GM12878 (cell line): ENCODE data around the gene PRC1. TPM values are rescaled to one million over a fixed set of nuclear protein-coding genes. Genes with fewer than 3 reads are reported as not detected.
A peak's percentile ranks its signal among the peaks of the same experiment; 100 is the strongest.

Source experiments
- ATF3 ChIP-seq: IDR thresholded peaks from 2 replicates; pipeline ENCODE4 v1.6.1; 2011; ENCODE audit warnings: low read depth, mild to moderate bottlenecking, low read length, moderate library complexity, borderline replicate concordance; ENCODE audit errors: extremely low read depth
- BCL3 ChIP-seq: IDR thresholded peaks from 2 replicates; pipeline ENCODE4 v1.6.1; 2011; ENCODE audit warnings: borderline replicate concordance, low read depth, mild to moderate bottlenecking, moderate library complexity, low read length; ENCODE audit not compliant: insufficient read depth, poor library complexity, severe bottlenecking
- CEBPZ ChIP-seq: fragments of 150-350 bp; IDR thresholded peaks from 2 replicates; pipeline ENCODE4 v1.6.1; 2016; ENCODE audit warnings: low read depth, low read length
- CTCF ChIP-seq, 3 experiments: IDR thresholded peaks in 2 of 3; conservative IDR thresholded peaks in 1 of 3; 2 replicates each; pipeline ENCODE4 v1.5.1; 2011; ENCODE audit warnings: low read depth in 3 of 3, low read length in 3 of 3, mild to moderate bottlenecking in 3 of 3, control low read depth in 2 of 3, moderate library complexity in 2 of 3, inconsistent platforms in 1 of 3, mixed read lengths in 1 of 3; ENCODE audit not compliant: control insufficient read depth in 2 of 3, insufficient read depth in 1 of 3; ENCODE audit errors: extremely low read depth in 1 of 3
- E4F1 ChIP-seq: fragments of 450-650 bp; IDR thresholded peaks from 2 replicates; pipeline ENCODE4 v1.6.1; 2018; ENCODE audit warnings: borderline replicate concordance, mild to moderate bottlenecking; ENCODE audit not compliant: partially characterized antibody
- ETV6 ChIP-seq, 2 experiments: fragments of 450-650 bp in 1 of 2; IDR thresholded peaks in 1 of 2; conservative IDR thresholded peaks in 1 of 2; 2 replicates each; pipeline ENCODE4 v1.6.1; 2014; ENCODE audit warnings: antibody characterized with exemption in 1 of 2, borderline replicate concordance in 1 of 2, low read depth in 1 of 2, mild to moderate bottlenecking in 1 of 2, moderate library complexity in 1 of 2
- JUND ChIP-seq: IDR thresholded peaks from 2 replicates; pipeline ENCODE4 v1.6.1; 2012; ENCODE audit warnings: low read depth, mild to moderate bottlenecking, low read length, improper control_type of control experiment, moderate library complexity
- KDM1A ChIP-seq: fragments of 200-600 bp; sonication (generic); IDR thresholded peaks from 2 replicates; pipeline ENCODE4 v1.6.1; 2016; ENCODE audit warnings: borderline replicate concordance
- PAX5 ChIP-seq: IDR thresholded peaks from 2 replicates; pipeline ENCODE4 v1.6.1; 2011; ENCODE audit warnings: low read depth, low read length, borderline replicate concordance
- PKNOX1 ChIP-seq: fragments of 450-650 bp; IDR thresholded peaks from 2 replicates; pipeline ENCODE4 v1.6.1; 2016; ENCODE audit warnings: mild to moderate bottlenecking
- POLR2A ChIP-seq: IDR thresholded peaks from 2 replicates; pipeline ENCODE4 v1.6.1; 2011; ENCODE audit warnings: low read depth, mild to moderate bottlenecking, low read length
- SKIL ChIP-seq: fragments of 450-650 bp; IDR thresholded peaks from 2 replicates; pipeline ENCODE4 v1.6.1; 2017; ENCODE audit warnings: mild to moderate bottlenecking, low read depth, inconsistent platforms; ENCODE audit not compliant: poor library complexity, severe bottlenecking
- ZNF207 ChIP-seq: fragments of 450-650 bp; IDR thresholded peaks from 2 replicates; pipeline ENCODE4 v1.6.1; 2014; ENCODE audit warnings: antibody characterized with exemption, mild to moderate bottlenecking, borderline replicate concordance
- polyA plus RNA-seq, 11 experiments: library from polyadenylated mRNA; depleted of rRNA in 4 of 11; unstranded in 6 of 11; stranded (reverse) in 5 of 11; fragments of >200 nt; fragmentation: Nextera tagmentation in 4 of 11; fragmentation: Illumina TruSeq in 1 of 11; extraction: Ambion mirVana in 4 of 11; extraction: Trizol in 1 of 11; gene quantifications; 1 replicate in 1 of 11; 2 replicates in 10 of 11; pipeline versions ENCODE4 v1.2.1 to v1.2.3, GENCODE V29; 2011 to 2016; ENCODE audit warnings: inconsistent platforms in 2 of 11, missing spikeins in 2 of 11, low read depth in 1 of 11
- total RNA-seq, 4 experiments: library from RNA; depleted of rRNA in 3 of 4; stranded (reverse); fragments of >200 nt in 3 of 4; fragmentation: Illumina TruSeq in 1 of 4; extraction: Trizol in 1 of 4; gene quantifications; 2 replicates each; pipeline versions ENCODE4 v1.2.1 to v1.2.3, GENCODE V29; 2013 to 2021

PRC1 gene
- total and polyA plus RNA-seq, 10 of the 15 experiments (the other 5 are each of a cell fraction or from before 2014, with no cell fraction given) = 100 to 241 (median 131) TPM

GRCh38 chr15:90931828-90932659 is 62.3 kb downstream of the PRC1 start, which contains the start of gene HDDC3 (continued):
- TF ChIP-seq PAX5 = peak; percentile 78; the same call in 1 of the 2 replicates
- 0 out of 4 replicates have a peak, but pooled peaks of 1 of the 2 experiments have one; percentile 19 for TF ChIP-seq ETV6 (conservative IDR thresholded peaks at IDR 0.05 in 1 of 2, IDR thresholded peaks at IDR 0.05 in 1 of 2; ENCODE audit: borderline replicate concordance in 1 of 2, low read depth in 1 of 2)
- TF ChIP-seq PKNOX1 = no peak
- TF ChIP-seq BCL3 = no peak
- TF ChIP-seq SKIL = peak; percentile 66
- no peak for TF ChIP-seq KDM1A
- no peak for TF ChIP-seq ZNF207
- TF ChIP-seq E4F1 = no peak
- TF ChIP-seq POLR2A = peak; percentile 86
- no peak for TF ChIP-seq CEBPZ
- TF ChIP-seq JUND = no peak
- TF ChIP-seq ATF3 = 0 out of 2 replicates have a peak, but pooled peaks have one; percentile 4
- peak; percentile 91 to 98 (median 92) for TF ChIP-seq CTCF (IDR thresholded peaks at IDR 0.05 in 2 of 3, conservative IDR thresholded peaks at IDR 0.05 in 1 of 3; ENCODE audit: control insufficient read depth in 2 of 3, extremely low read depth in 1 of 3, insufficient read depth in 1 of 3, low read depth in 3 of 3, low read length in 3 of 3)
